ENCODE data around the gene TMEM129.
A peak's percentile ranks its signal among the peaks of the same experiment; 100 is the strongest.

The TMEM129 gene

DNA sequence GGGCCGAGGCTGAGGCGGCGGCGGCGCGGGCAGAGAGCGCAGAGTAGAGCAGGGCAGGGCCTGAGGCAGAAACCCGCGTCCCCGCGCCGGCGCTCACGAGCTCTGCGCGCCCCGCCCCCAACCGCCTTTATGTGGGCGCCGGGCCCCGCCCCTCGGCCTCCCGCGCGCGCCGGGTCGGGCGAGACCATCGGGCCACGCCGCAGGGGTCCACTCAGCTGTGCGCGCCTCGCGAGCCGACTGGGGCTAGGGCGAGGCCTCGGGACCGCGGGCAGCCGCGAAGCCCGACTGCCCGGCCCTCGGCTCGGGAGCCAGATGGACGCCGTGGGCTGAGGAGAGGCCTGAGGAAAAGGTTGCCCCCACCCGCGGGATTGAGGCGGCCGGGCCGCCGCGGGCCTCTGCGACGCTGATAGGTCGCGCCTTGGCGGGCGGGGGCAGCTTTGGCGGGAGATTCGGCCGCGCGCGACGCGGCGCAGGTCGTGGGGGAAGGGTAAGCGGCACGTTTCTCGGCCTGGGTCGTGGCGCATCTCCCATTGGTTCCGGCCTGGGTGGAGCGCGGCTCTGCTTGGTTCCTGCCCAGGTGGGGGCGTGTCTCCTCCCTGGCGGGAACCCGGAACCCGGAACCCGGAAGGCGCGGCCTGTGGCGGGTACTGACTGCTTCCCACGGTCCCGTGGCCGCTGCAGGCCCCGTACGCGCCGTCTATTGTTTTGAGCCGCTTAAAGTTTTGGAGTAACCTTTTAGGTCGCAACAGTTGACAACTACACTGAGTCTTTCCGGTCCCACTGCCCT is 8.7 kb downstream of the TMEM129 start, which contains the start of gene SLBP:
Gene SLBP, minus strand, starts transcription at position 104 of the 787 bp plus-strand sequence. CDS start 131 bp downstream, outside the sequence.
- H3K27ac ChIP-seq (ENCODE audit: extremely low read depth, low read depth, low read length) = peak within 1 kb of the TSS; percentile 99
- H3K36me3 ChIP-seq (ENCODE audit: control insufficient read depth in 2 of 2, insufficient read depth in 1 of 2, low read length in 2 of 2) = peaks cover 0 to 53% of the 10 kb centered on the region in 2 experiments; a peak in 2 of 3 replicates
- ChIA-PET POLR2A (interaction anchor here (0.6 to 1.8 kb wide), 11 partner anchors 9 to 457 kb away, joined by 3 to 44 read pairs (median 3); partner anchors contain the start of genes TACC3 and TMEM129), CTCF (interaction anchor here (3.4 kb wide), 1 partner anchor 19 kb away, joined by 14 read pairs; no protein-coding TSS in a partner anchor)
- peak within 1 kb of the TSS; percentile 85 for H3K4me3 ChIP-seq (ENCODE audit: low read depth, low read length)
- H3K4me1 ChIP-seq (ENCODE audit: control insufficient read depth, insufficient read depth, low read length) = no peaks in the 10 kb centered on the region
- no peaks in the 10 kb centered on the region for H3K9me3 ChIP-seq (ENCODE audit: control insufficient read depth, insufficient read depth, low read depth, low read length)
- peak; percentile 77 for TF ChIP-seq ZFHX2 (tag by site-specific recombination; conservative IDR thresholded peaks at IDR 0.05)
- TF ChIP-seq, protein P1, sequence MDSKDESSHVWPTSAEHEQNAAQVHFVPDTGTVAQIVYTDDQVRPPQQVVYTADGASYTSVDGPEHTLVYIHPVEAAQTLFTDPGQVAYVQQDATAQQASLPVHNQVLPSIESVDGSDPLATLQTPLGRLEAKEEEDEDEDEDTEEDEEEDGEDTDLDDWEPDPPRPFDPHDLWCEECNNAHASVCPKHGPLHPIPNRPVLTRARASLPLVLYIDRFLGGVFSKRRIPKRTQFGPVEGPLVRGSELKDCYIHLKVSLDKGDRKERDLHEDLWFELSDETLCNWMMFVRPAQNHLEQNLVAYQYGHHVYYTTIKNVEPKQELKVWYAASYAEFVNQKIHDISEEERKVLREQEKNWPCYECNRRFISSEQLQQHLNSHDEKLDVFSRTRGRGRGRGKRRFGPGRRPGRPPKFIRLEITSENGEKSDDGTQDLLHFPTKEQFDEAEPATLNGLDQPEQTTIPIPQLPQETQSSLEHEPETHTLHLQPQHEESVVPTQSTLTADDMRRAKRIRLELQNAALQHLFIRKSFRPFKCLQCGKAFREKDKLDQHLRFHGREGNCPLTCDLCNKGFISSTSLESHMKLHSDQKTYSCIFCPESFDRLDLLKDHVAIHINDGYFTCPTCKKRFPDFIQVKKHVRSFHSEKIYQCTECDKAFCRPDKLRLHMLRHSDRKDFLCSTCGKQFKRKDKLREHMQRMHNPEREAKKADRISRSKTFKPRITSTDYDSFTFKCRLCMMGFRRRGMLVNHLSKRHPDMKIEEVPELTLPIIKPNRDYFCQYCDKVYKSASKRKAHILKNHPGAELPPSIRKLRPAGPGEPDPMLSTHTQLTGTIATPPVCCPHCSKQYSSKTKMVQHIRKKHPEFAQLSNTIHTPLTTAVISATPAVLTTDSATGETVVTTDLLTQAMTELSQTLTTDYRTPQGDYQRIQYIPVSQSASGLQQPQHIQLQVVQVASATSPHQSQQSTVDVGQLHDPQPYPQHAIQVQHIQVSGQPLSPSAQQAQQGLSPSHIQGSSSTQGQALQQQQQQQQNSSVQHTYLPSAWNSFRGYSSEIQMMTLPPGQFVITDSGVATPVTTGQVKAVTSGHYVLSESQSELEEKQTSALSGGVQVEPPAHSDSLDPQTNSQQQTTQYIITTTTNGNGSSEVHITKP (tag by site-specific recombination; IDR thresholded peaks at IDR 0.05) = peak; percentile 98
- TF ChIP-seq, protein P2, sequence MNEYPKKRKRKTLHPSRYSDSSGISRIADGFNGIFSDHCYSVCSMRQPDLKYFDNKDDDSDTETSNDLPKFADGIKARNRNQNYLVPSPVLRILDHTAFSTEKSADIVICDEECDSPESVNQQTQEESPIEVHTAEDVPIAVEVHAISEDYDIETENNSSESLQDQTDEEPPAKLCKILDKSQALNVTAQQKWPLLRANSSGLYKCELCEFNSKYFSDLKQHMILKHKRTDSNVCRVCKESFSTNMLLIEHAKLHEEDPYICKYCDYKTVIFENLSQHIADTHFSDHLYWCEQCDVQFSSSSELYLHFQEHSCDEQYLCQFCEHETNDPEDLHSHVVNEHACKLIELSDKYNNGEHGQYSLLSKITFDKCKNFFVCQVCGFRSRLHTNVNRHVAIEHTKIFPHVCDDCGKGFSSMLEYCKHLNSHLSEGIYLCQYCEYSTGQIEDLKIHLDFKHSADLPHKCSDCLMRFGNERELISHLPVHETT (tag by site-specific recombination; IDR thresholded peaks at IDR 0.05) = 0 out of 2 replicates have a peak, but pooled peaks have one; percentile 48
- no peak for TF ChIP-seq ZNF211 (tag by site-specific recombination; IDR thresholded peaks at IDR 0.05; ENCODE audit: low read depth)
- peak; percentile 94 for TF ChIP-seq GLIS2 (tag by site-specific recombination; IDR thresholded peaks at IDR 0.05)
- TF ChIP-seq ZIC2 (tag by site-specific recombination; IDR thresholded peaks at IDR 0.05) = peak; percentile 16; the same call in 1 of the 2 replicates
- TF ChIP-seq ZNF175 (tag by site-specific recombination; IDR thresholded peaks at IDR 0.05) = no peak
- peak; percentile 23; the same call in 1 of the 2 replicates for TF ChIP-seq ZNF2 (tag by site-specific recombination; IDR thresholded peaks at IDR 0.05)
- TF ChIP-seq ZNF768 (tag by site-specific recombination; IDR thresholded peaks at IDR 0.05) = no peak
- TF ChIP-seq ZNF76 (tag by site-specific recombination; IDR thresholded peaks at IDR 0.05; ENCODE audit: borderline replicate concordance, low read depth) = peak; percentile 53; the same call in 1 of the 2 replicates
- peak; percentile 90 for TF ChIP-seq KLF9 (tag by site-specific recombination; IDR thresholded peaks at IDR 0.05; ENCODE audit: low read depth)
- TF ChIP-seq ZNF174 (tag by site-specific recombination; IDR thresholded peaks at IDR 0.05) = no peak
- TF ChIP-seq ZNF501 (tag by site-specific recombination; IDR thresholded peaks at IDR 0.05) = peak; percentile 85; the same call in 1 of the 2 replicates
- TF ChIP-seq MEIS1 (CRISPR knock-in tag; IDR thresholded peaks at IDR 0.05; ENCODE audit: borderline replicate concordance) = peak; percentile 56; the same call in 1 of the 2 replicates
- TF ChIP-seq ZNF10 (tag by site-specific recombination; IDR thresholded peaks at IDR 0.05) = no peak
- TF ChIP-seq ZNF670 (tag by site-specific recombination; IDR thresholded peaks at IDR 0.05; ENCODE audit: low read depth) = no peak
- TF ChIP-seq, protein P3, sequence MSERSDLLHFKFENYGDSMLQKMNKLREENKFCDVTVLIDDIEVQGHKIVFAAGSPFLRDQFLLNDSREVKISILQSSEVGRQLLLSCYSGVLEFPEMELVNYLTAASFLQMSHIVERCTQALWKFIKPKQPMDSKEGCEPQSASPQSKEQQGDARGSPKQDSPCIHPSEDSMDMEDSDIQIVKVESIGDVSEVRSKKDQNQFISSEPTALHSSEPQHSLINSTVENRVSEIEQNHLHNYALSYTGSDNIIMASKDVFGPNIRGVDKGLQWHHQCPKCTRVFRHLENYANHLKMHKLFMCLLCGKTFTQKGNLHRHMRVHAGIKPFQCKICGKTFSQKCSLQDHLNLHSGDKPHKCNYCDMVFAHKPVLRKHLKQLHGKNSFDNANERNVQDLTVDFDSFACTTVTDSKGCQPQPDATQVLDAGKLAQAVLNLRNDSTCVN (tag by site-specific recombination; optimal IDR thresholded peaks at IDR 0.05) = peak; percentile 93
- TF ChIP-seq ZNF335 (tag by site-specific recombination; conservative IDR thresholded peaks at IDR 0.05) = peak; percentile 55
- TF ChIP-seq ZSCAN16 (tag by site-specific recombination; IDR thresholded peaks at IDR 0.05) = no peak
- peak; percentile 69; the same call in 1 of the 2 replicates for TF ChIP-seq ZNF324 (tag by site-specific recombination; IDR thresholded peaks at IDR 0.05)
- TF ChIP-seq GLIS1 (tag by site-specific recombination; IDR thresholded peaks at IDR 0.05) = peak; percentile 57; the same call in 1 of the 2 replicates
- peak; percentile 11; the same call in 1 of the 2 replicates for TF ChIP-seq ZSCAN30 (tag by site-specific recombination; IDR thresholded peaks at IDR 0.05)
- TF ChIP-seq ZNF629 (tag by site-specific recombination; IDR thresholded peaks at IDR 0.05) = peak; percentile 86; the same call in 1 of the 2 replicates
- TF ChIP-seq ZBTB20 (tag by site-specific recombination; IDR thresholded peaks at IDR 0.05) = peak; percentile 28; the same call in 1 of the 2 replicates
- TF ChIP-seq SETDB1 (IDR thresholded peaks at IDR 0.05; ENCODE audit: insufficient read length, low read length) = peak; percentile 46
- TF ChIP-seq ZNF391 (tag by site-specific recombination; IDR thresholded peaks at IDR 0.05; ENCODE audit: borderline replicate concordance, low read depth) = peak; percentile 57; the same call in 1 of the 2 replicates
- TF ChIP-seq ZNF394 (tag by site-specific recombination; IDR thresholded peaks at IDR 0.05; ENCODE audit: borderline replicate concordance) = peak; percentile 16; the same call in 1 of the 2 replicates
- TF ChIP-seq, protein P4, sequence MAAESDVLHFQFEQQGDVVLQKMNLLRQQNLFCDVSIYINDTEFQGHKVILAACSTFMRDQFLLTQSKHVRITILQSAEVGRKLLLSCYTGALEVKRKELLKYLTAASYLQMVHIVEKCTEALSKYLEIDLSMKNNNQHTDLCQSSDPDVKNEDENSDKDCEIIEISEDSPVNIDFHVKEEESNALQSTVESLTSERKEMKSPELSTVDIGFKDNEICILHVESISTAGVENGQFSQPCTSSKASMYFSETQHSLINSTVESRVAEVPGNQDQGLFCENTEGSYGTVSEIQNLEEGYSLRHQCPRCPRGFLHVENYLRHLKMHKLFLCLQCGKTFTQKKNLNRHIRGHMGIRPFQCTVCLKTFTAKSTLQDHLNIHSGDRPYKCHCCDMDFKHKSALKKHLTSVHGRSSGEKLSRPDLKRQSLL (tag by site-specific recombination; IDR thresholded peaks at IDR 0.05) = no peak
- no peak for TF ChIP-seq ZNF830 (tag by site-specific recombination; IDR thresholded peaks at IDR 0.05; ENCODE audit: low read depth)
- TF ChIP-seq ZNF585B (tag by site-specific recombination; IDR thresholded peaks at IDR 0.05) = no peak
- TF ChIP-seq KLF1 (tag by site-specific recombination; IDR thresholded peaks at IDR 0.05) = peak; percentile 75; the same call in 1 of the 2 replicates
